HCT116 (cell line): Measurements from ENCODE around the gene HHIPL2. TPM values are rescaled to one million over a fixed set of nuclear protein-coding genes. Genes with fewer than 3 reads are reported as not detected.

Experiments
- ATAC-seq: fragments of 200-7000 bp; cut with Tn5 transposase; 2 replicates; pipeline ENCODE4 v1.9.1; 2020; ENCODE audit warnings: mild to moderate bottlenecking, moderate library complexity
- BruUV-seq: library from RNA; stranded (reverse); fragments of 400-500 nt; replicated peaks from 2 replicates; lab custom pipeline; 2021; lab: Mats Ljungman, UMichigan
- CTCF ChIA-PET: fragments of 300-600 bp; sonication (Branson Sonifier 250); formaldehyde crosslinking; loops from one replicate; lab custom pipeline; 2021; ENCODE audit warnings: antibody characterized with exemption; lab: Charles Lee
- POLR2A ChIA-PET: fragments of 300-600, 350-600 bp; sonication (Branson Sonifier 250); formaldehyde crosslinking; loops from one replicate; lab custom pipeline; 2021; ENCODE audit warnings: antibody characterized with exemption; lab: Charles Lee
- RAD21 ChIA-PET, 2 experiments: fragments of 300-600 bp; sonication (Branson Sonifier 250); formaldehyde crosslinking; loops; one replicate each; lab custom pipeline; 2023; ENCODE audit warnings: low total read pairs in 2 of 2; ENCODE audit not compliant: uncharacterized antibody in 2 of 2, unreplicated experiment in 2 of 2, low non-redundant PET in 1 of 2; lab: Charles Lee
- DNase-seq: peaks from one replicate; pipeline ENCODE4 v3.0.0-alpha.2; 2010; ENCODE audit warnings: low read depth, low spot score
- H2AFZ ChIP-seq: fragments of 200-600 bp; shearing (Covaris generic), sonication (generic); 2 replicates; pipeline ENCODE4 v1.6.1; 2017; ENCODE audit warnings: low read depth, mixed run types, mixed read lengths, antibody characterized with exemption, low read length; ENCODE audit not compliant: poor library complexity, severe bottlenecking
- H3K27ac ChIP-seq: 2 replicates; pipeline ENCODE4 v1.5.1; 2012; ENCODE audit warnings: low read depth, low read length
- H3K27me3 ChIP-seq: fragments of 200-600 bp; sonication (generic); 2 replicates; pipeline ENCODE4 v1.6.1; 2016; ENCODE audit warnings: mixed run types, low read length, mixed read lengths; ENCODE audit not compliant: insufficient read depth
- H3K36me3 ChIP-seq, 2 experiments: fragments of 200-500 bp in 1 of 2; fragments of 200-600 bp in 1 of 2; sonication (Bioruptor generic) in 1 of 2; sonication (generic) in 1 of 2; 2 replicates each; pipeline versions ENCODE4 v1.5.1 to v1.6.1; 2014 to 2016; ENCODE audit warnings: low read length in 2 of 2, inconsistent platforms in 1 of 2, mixed read lengths in 1 of 2, mixed run types in 1 of 2; ENCODE audit not compliant: insufficient read depth in 2 of 2, control insufficient read depth in 1 of 2
- H3K4me1 ChIP-seq, 2 experiments: fragments of 200-600 bp in 1 of 2; sonication (generic) in 1 of 2; 2 replicates each; pipeline versions ENCODE4 v1.5.1 to v1.6.1; 2012 to 2017; ENCODE audit warnings: low read length in 2 of 2, inconsistent platforms in 1 of 2, mild to moderate bottlenecking in 1 of 2, mixed read lengths in 1 of 2, mixed run types in 1 of 2, moderate library complexity in 1 of 2; ENCODE audit not compliant: insufficient read depth in 2 of 2, control insufficient read depth in 1 of 2
- H3K4me2 ChIP-seq: fragments of 200-600 bp; sonication (generic); 2 replicates; pipeline ENCODE4 v1.6.1; 2017; ENCODE audit warnings: mixed run types, low read length, mixed read lengths
- H3K4me3 ChIP-seq, 2 experiments: fragments of 200-600 bp in 1 of 2; sonication (generic) in 1 of 2; replicated peaks in 1 of 2; 2 replicates each; pipeline ENCODE4 v1.5.1; 2011 to 2016; ENCODE audit warnings: low read length in 2 of 2, control low read depth in 1 of 2, low read depth in 1 of 2, mild to moderate bottlenecking in 1 of 2, mixed read lengths in 1 of 2, mixed run types in 1 of 2
- H3K79me2 ChIP-seq: fragments of 200-600 bp; sonication (generic); 2 replicates; pipeline ENCODE4 v1.6.1; 2017; ENCODE audit warnings: mild to moderate bottlenecking, mixed run types, low read length, moderate library complexity, mixed read lengths; ENCODE audit not compliant: insufficient read depth
- H3K9ac ChIP-seq: fragments of 200-600 bp; sonication (generic); 2 replicates; pipeline ENCODE4 v1.6.1; 2016; ENCODE audit warnings: low read length, mixed read lengths
- H3K9me2 ChIP-seq: fragments of 200-600 bp; sonication (generic), shearing (Covaris generic); 2 replicates; pipeline ENCODE4 v1.6.1; 2017; ENCODE audit warnings: mixed run types, mild to moderate bottlenecking, moderate library complexity; ENCODE audit not compliant: insufficient read depth
- H3K9me3 ChIP-seq, 2 experiments: fragments of 200-500 bp in 1 of 2; fragments of 200-600 bp in 1 of 2; sonication (Bioruptor generic) in 1 of 2; sonication (generic) in 1 of 2; 2 replicates each; pipeline ENCODE4 v1.6.1; 2014 to 2017; ENCODE audit warnings: low read length in 2 of 2, mixed read lengths in 2 of 2, inconsistent platforms in 1 of 2, low read depth in 1 of 2, mild to moderate bottlenecking in 1 of 2, mixed run types in 1 of 2, moderate library complexity in 1 of 2; ENCODE audit not compliant: control insufficient read depth in 1 of 2, insufficient read depth in 1 of 2
- H4K20me1 ChIP-seq: fragments of 200-600 bp; sonication (generic), shearing (Covaris generic); 2 replicates; pipeline ENCODE4 v1.6.1; 2017; ENCODE audit warnings: mixed run types, mild to moderate bottlenecking, moderate library complexity; ENCODE audit not compliant: insufficient read depth
- POLR2A ChIP-seq: IDR thresholded peaks from 2 replicates; pipeline ENCODE4 v1.7.0; 2011; ENCODE audit warnings: borderline replicate concordance; ENCODE audit not compliant: insufficient read depth, insufficient read length; ENCODE audit errors: extremely low read depth
- ZFX ChIP-seq: fragments of 450-650 bp; IDR thresholded peaks from 2 replicates; pipeline ENCODE4 v1.6.1; 2017
- intact Hi-C: fragments of 100-400 bp; cut with micrococcal nuclease; formaldehyde crosslinking; loops from 2 replicates; pipeline ENCODE4 v1.10.0; 2022
- total RNA-seq: library from RNA; stranded (reverse); gene quantifications from one replicate; pipeline ENCODE4 v1.2.1, GENCODE V29; 2021; ENCODE audit not compliant: unreplicated experiment
- TF ChIP-seq, protein P1 (sequence below): IDR thresholded peaks from 2 replicates; pipeline ENCODE4 v1.6.1; 2012
- TF ChIP-seq, protein P2 (sequence below), 3 experiments: fragments of 200-600 bp in 1 of 3; sonication (generic) in 1 of 3; IDR thresholded peaks in 2 of 3; conservative IDR thresholded peaks in 1 of 3; 2 replicates each; pipeline ENCODE4 v1.5.1; 2012 to 2017; ENCODE audit warnings: low read depth in 2 of 3, low read length in 2 of 3, antibody characterized with exemption in 1 of 3, borderline replicate concordance in 1 of 3, control low read depth in 1 of 3, mild to moderate bottlenecking in 1 of 3, mixed read lengths in 1 of 3, mixed run types in 1 of 3, moderate library complexity in 1 of 3; ENCODE audit not compliant: insufficient read depth in 1 of 3

HHIPL2 gene
- total RNA-seq, 1 experiment from 2014 or later = 0.27 TPM

DNA sequence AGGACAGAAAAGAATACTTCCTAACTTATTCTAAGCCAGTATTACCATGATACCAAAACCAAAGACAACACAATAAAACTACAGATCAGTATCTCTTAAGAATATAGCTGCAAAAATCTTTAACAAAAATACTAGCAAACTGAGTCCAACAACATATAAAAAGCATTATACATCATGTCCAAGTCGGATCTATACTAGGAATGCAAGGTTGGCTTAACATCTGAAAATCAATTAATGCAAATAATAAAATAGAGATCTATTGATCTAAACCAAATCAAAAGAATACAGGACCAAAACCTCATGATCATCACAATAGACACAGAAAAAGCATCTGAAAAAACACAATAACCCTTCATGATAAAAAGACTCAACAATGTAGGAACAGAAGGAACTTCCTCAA is 22.9 kb upstream of the HHIPL2 start:
- H3K27ac ChIP-seq = no peak overlapping the region
- no peaks in the 10 kb centered on the region for H3K27me3 ChIP-seq
- H3K4me3 ChIP-seq = no peak overlapping the region
- no peak overlapping the region for H3K4me2 ChIP-seq
- H3K9me3 ChIP-seq = no peaks in the 10 kb centered on the region
- no peaks in the 10 kb centered on the region for H4K20me1 ChIP-seq
- H3K9me2 ChIP-seq = no peaks in the 10 kb centered on the region
- RAD21 ChIA-PET = no interaction called here
- no peak for ATAC-seq
- TF ChIP-seq, protein P1, sequence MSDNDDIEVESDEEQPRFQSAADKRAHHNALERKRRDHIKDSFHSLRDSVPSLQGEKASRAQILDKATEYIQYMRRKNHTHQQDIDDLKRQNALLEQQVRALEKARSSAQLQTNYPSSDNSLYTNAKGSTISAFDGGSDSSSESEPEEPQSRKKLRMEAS = no peak
- TF ChIP-seq ZFX = no peak
- peaks cover 4 to 39% of the 10 kb centered on the region in 2 experiments; a peak in 3 of 4 replicates for H3K36me3 ChIP-seq
- intact Hi-C loops = no loop called here
- POLR2A ChIA-PET = no interaction called here
- no peaks in the 10 kb centered on the region for H3K4me1 ChIP-seq
- BruUV-seq = no TSS peak
- H3K9ac ChIP-seq = no peak overlapping the region
- H3K79me2 ChIP-seq = peaks cover 55% of the 10 kb centered on the region
- DNase-seq = no peak
- no peak overlapping the region for H2AFZ ChIP-seq
- CTCF ChIA-PET = no interaction called here

DNA sequence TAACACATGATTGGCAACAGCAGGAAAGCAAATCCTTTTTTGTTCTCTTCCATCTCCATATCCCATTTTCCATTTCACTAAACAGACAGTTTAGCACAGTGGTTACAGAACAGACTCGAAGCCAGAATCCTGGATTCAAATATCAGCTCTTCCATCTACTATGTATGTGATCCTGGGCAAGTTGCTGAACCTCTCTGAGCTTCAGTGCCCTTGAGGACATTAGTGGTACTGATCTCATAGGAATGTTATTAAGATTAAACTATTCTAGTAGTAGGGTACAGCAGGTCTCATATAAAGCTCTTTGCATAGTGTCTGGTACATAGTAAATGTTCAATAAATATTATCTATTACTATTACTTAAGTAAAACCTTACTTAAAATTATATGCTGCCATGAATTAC is 13.8 kb upstream of the HHIPL2 start:
- POLR2A ChIA-PET = no interaction called here
- H3K9me2 ChIP-seq = no peaks in the 10 kb centered on the region
- H3K9ac ChIP-seq = no peak overlapping the region
- H2AFZ ChIP-seq = no peak overlapping the region
- no peak overlapping the region for H3K4me3 ChIP-seq
- no peak overlapping the region for H3K4me2 ChIP-seq
- H3K27ac ChIP-seq = no peak overlapping the region
- H3K79me2 ChIP-seq = peaks cover 4% of the 10 kb centered on the region; the same call in 1 of the 2 replicates
- no peaks in the 10 kb centered on the region for H3K4me1 ChIP-seq
- RAD21 ChIA-PET = no interaction called here
- H4K20me1 ChIP-seq = no peaks in the 10 kb centered on the region
- TF ChIP-seq, protein P2, sequence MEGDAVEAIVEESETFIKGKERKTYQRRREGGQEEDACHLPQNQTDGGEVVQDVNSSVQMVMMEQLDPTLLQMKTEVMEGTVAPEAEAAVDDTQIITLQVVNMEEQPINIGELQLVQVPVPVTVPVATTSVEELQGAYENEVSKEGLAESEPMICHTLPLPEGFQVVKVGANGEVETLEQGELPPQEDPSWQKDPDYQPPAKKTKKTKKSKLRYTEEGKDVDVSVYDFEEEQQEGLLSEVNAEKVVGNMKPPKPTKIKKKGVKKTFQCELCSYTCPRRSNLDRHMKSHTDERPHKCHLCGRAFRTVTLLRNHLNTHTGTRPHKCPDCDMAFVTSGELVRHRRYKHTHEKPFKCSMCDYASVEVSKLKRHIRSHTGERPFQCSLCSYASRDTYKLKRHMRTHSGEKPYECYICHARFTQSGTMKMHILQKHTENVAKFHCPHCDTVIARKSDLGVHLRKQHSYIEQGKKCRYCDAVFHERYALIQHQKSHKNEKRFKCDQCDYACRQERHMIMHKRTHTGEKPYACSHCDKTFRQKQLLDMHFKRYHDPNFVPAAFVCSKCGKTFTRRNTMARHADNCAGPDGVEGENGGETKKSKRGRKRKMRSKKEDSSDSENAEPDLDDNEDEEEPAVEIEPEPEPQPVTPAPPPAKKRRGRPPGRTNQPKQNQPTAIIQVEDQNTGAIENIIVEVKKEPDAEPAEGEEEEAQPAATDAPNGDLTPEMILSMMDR (IDR thresholded peaks at IDR 0.05 in 2 of 3, conservative IDR thresholded peaks at IDR 0.05 in 1 of 3; ENCODE audit: borderline replicate concordance in 1 of 3, insufficient read depth in 1 of 3, low read depth in 2 of 3, low read length in 2 of 3) = peak in 2 of 3 experiments; percentile 4 to 24; a peak in 2 of 6 replicates
- no peak for TF ChIP-seq POLR2A
- CTCF ChIA-PET = no interaction called here
- peaks cover 9 to 30% of the 10 kb centered on the region in 2 experiments; a peak in 3 of 4 replicates for H3K36me3 ChIP-seq
- no peaks in the 10 kb centered on the region for H3K27me3 ChIP-seq
- DNase-seq (no peak), ATAC-seq (peak; percentile 59; the same call in 1 of the 2 replicates)
- intact Hi-C loops = no loop called here
- BruUV-seq = no TSS peak
- no peaks in the 10 kb centered on the region for H3K9me3 ChIP-seq
